HepG2 (cell line): Measurements from ENCODE around the gene MYL9. TPM values are rescaled to one million over a fixed set of nuclear protein-coding genes. Genes with fewer than 3 reads are reported as not detected.

Source experiments
- ATAC-seq: fragments of 200-7000 bp; cut with Tn5 transposase; 3 replicates; pipeline ENCODE4 v1.9.1; 2020; ENCODE audit warnings: mild to moderate bottlenecking, moderate library complexity
- BruUV-seq: library from RNA; stranded (reverse); fragments of 400-500 nt; replicated peaks from 2 replicates; lab custom pipeline; 2021; lab: Mats Ljungman, UMichigan
- CTCF ChIA-PET: fragments of 300-600 bp; formaldehyde crosslinking; extraction: SDS; loops from one replicate; lab custom pipeline; 2021; ENCODE audit warnings: low total read pairs, inconsistent platforms, low intra/inter-chr PET ratio; lab: Yijun Ruan, JAX
- POLR2A ChIA-PET: fragments of 350-600 bp; sonication (Branson Sonifier 250); formaldehyde crosslinking; loops from one replicate; lab custom pipeline; 2020; ENCODE audit warnings: antibody characterized with exemption, inconsistent platforms; lab: Yijun Ruan, JAX
- DNase-seq: peaks from one replicate; pipeline ENCODE4 v3.0.0-alpha.2; 2015; ENCODE audit warnings: low spot score
- FAIRE-seq: peaks from 3 replicates; lab custom pipeline; 2011; peaks lifted over from hg19 to GRCh38; lab: Jason Lieb, UNC
- H2AFZ ChIP-seq: one replicate; pipeline ENCODE4 v1.6.1; 2011; ENCODE audit warnings: low read length, inconsistent platforms
- H3K27ac ChIP-seq: fragments of 300-600 bp; 3 replicates; pipeline ENCODE4 v1.8.0; 2011; ENCODE audit warnings: mixed run types, mild to moderate bottlenecking, mixed read lengths, low read length, inconsistent platforms; ENCODE audit not compliant: insufficient read depth; ENCODE audit errors: extremely low read length
- H3K27me3 ChIP-seq, 2 experiments: fragments of 200-600 bp in 1 of 2; 2 replicates in 1 of 2; 3 replicates in 1 of 2; pipeline versions ENCODE4 v1.6.0 to v1.8.0; 2011; ENCODE audit warnings: low read length in 2 of 2, mild to moderate bottlenecking in 2 of 2, moderate library complexity in 2 of 2, inconsistent platforms in 1 of 2; ENCODE audit not compliant: insufficient read depth in 2 of 2, control insufficient read depth in 1 of 2
- H3K36me3 ChIP-seq, 2 experiments: fragments of 200-600 bp in 1 of 2; replicated peaks in 1 of 2; 2 replicates in 1 of 2; 3 replicates in 1 of 2; pipeline versions ENCODE4 v1.5.1 to v1.8.0; 2011; ENCODE audit warnings: low read length in 2 of 2, inconsistent platforms in 1 of 2; ENCODE audit not compliant: insufficient read depth in 2 of 2, control insufficient read depth in 1 of 2
- H3K4me1 ChIP-seq: 2 replicates; pipeline ENCODE4 v1.5.1; 2012; ENCODE audit warnings: low read length, inconsistent platforms; ENCODE audit not compliant: insufficient read depth
- H3K4me2 ChIP-seq: 2 replicates; pipeline ENCODE4 v1.6.0; 2011; ENCODE audit warnings: low read depth, low read length, inconsistent platforms
- H3K4me3 ChIP-seq, 3 experiments: fragments of 200-600 bp in 1 of 3; sonication (generic), shearing (Covaris generic) in 1 of 3; replicated peaks in 1 of 3; 2 replicates each; pipeline ENCODE4 v1.5.1; 2011 to 2016; ENCODE audit warnings: low read length in 3 of 3, inconsistent platforms in 2 of 3, low read depth in 2 of 3, mild to moderate bottlenecking in 2 of 3, control low read depth in 1 of 3, mixed read lengths in 1 of 3; ENCODE audit not compliant: insufficient read depth in 1 of 3
- H3K79me2 ChIP-seq: one replicate; pipeline ENCODE4 v1.6.1; 2011; ENCODE audit warnings: low read length, inconsistent platforms; ENCODE audit not compliant: insufficient read depth
- H3K9ac ChIP-seq: 2 replicates; pipeline ENCODE4 v1.6.0; 2011; ENCODE audit warnings: mild to moderate bottlenecking, low read depth, low read length, inconsistent platforms; ENCODE audit not compliant: insufficient read depth
- H3K9me3 ChIP-seq: 2 replicates; pipeline ENCODE4 v1.5.1; 2012; ENCODE audit warnings: mild to moderate bottlenecking, low read length
- H4K20me1 ChIP-seq: 2 replicates; pipeline ENCODE4 v1.6.0; 2011; ENCODE audit warnings: inconsistent platforms, mild to moderate bottlenecking, low read length, moderate library complexity; ENCODE audit not compliant: insufficient read depth
- AGO1 ChIP-seq: fragments of 200-400 bp; formaldehyde crosslinking; IDR thresholded peaks from 2 replicates; pipeline ENCODE4 v1.6.1; 2017; ENCODE audit warnings: mild to moderate bottlenecking, low read depth, low read length, moderate library complexity; ENCODE audit not compliant: poor library complexity, severe bottlenecking
- BORCS8-MEF2B ChIP-seq: sonication (generic); formaldehyde crosslinking; IDR thresholded peaks from 2 replicates; pipeline ENCODE4 v1.8.0; 2022; ENCODE audit warnings: mild to moderate bottlenecking, missing genetic modification reagents
- CTCF ChIP-seq: sonication (generic); formaldehyde crosslinking; IDR thresholded peaks from 2 replicates; pipeline ENCODE4 v1.5.0; 2020; ENCODE audit warnings: mild to moderate bottlenecking, missing genetic modification reagents, moderate library complexity
- IRF2 ChIP-seq: IDR thresholded peaks from 2 replicates; pipeline ENCODE4 v1.6.1; 2018; ENCODE audit warnings: missing genetic modification reagents, missing compliant biosample characterization
- PTBP1 ChIP-seq: fragments of 200-400 bp; formaldehyde crosslinking; IDR thresholded peaks from 2 replicates; pipeline ENCODE4 v1.6.1; 2018; ENCODE audit warnings: low read length, low read depth; ENCODE audit not compliant: poor library complexity, severe bottlenecking
- RAD21 ChIP-seq: fragments of 450-650 bp; formaldehyde crosslinking; IDR thresholded peaks from 2 replicates; pipeline ENCODE4 v1.5.0; 2020; ENCODE audit warnings: mild to moderate bottlenecking
- STAG1 ChIP-seq: sonication (generic); formaldehyde crosslinking; IDR thresholded peaks from 2 replicates; pipeline ENCODE4 v1.4.0; 2020; ENCODE audit warnings: missing genetic modification reagents
- XRCC5 ChIP-seq: fragments of 200-400 bp; formaldehyde crosslinking; optimal IDR thresholded peaks from 2 replicates; pipeline ENCODE3; 2017; ENCODE audit warnings: mild to moderate bottlenecking, low read length
- ZBTB38 ChIP-seq: sonication (generic); formaldehyde crosslinking; IDR thresholded peaks from 2 replicates; pipeline ENCODE4 v1.5.1; 2020; ENCODE audit warnings: mild to moderate bottlenecking, missing genetic modification reagents
- WGBS: methylation state at CpG from one replicate; pipeline ENCODE4 v1.1.6; 2017; ENCODE audit warnings: low lambda C conversion rate; 5-methylcytosine and 5-hydroxymethylcytosine counted together
- in situ Hi-C: cut with HindIII; loops from 2 replicates; pipeline ENCODE4 v1.10.0; 2017; ENCODE audit warnings: low pct_unique_long_range_greater_than_20kb; ENCODE audit not compliant: extremely low pct_ligation_motif_present
- intact Hi-C: fragments of 100-400 bp; cut with micrococcal nuclease; formaldehyde crosslinking; loops from one replicate; pipeline ENCODE4 v1.10.0; 2022; ENCODE audit not compliant: unreplicated experiment
- polyA plus RNA-seq, 8 experiments: library from polyadenylated mRNA; depleted of rRNA in 3 of 8; stranded (reverse) in 7 of 8; unstranded in 1 of 8; fragments of >200 nt; fragmentation: Illumina TruSeq in 4 of 8; extraction: Trizol in 4 of 8; gene quantifications; 2 replicates each; pipeline versions ENCODE4 v1.2.1 to v1.2.3, GENCODE V29; 2011 to 2016; ENCODE audit warnings: low read depth in 4 of 8, missing spikeins in 1 of 8, mixed read lengths in 1 of 8; ENCODE audit not compliant: insufficient read depth in 1 of 8
- total RNA-seq, 5 experiments: library from RNA; depleted of rRNA; stranded (reverse); fragments of >200 nt; fragmentation: Illumina TruSeq; extraction: Trizol; gene quantifications; 2 replicates each; pipeline ENCODE4 v1.2.3, GENCODE V29; 2016; ENCODE audit warnings: low read depth in 1 of 5

MYL9 gene
- total and polyA plus RNA-seq, 2 of the 13 experiments (the other 11 are each of a cell fraction or from before 2014, with no cell fraction given), result 0.87 to 2.2 TPM

GRCh38 chr20:36548006-36548315 lies 6.6 kb downstream of the MYL9 start:
- 60% methylated on average over 11 of the region's 12 CpGs for WGBS

More at GRCh38 chr20:36548006-36548315, 6.6 kb downstream of the MYL9 start:
- ChIA-PET CTCF (no interaction called here), POLR2A (no interaction called here)
- no peak overlapping the region for H3K9ac ChIP-seq
- no peak overlapping the region for H3K4me2 ChIP-seq
- DNase-seq, result peak; percentile 39
- no peaks in the 10 kb centered on the region for H3K36me3 ChIP-seq
- no peak overlapping the region for H3K4me3 ChIP-seq
- no peaks in the 10 kb centered on the region for H3K9me3 ChIP-seq
- no TSS peak for BruUV-seq
- no peak overlapping the region for H2AFZ ChIP-seq
- intact Hi-C loops, result no loop called here
- H3K4me1 ChIP-seq, result peaks cover 60% of the 10 kb centered on the region
- FAIRE-seq, result peak; percentile 30
- H4K20me1 ChIP-seq, result no peaks in the 10 kb centered on the region
- in situ Hi-C loops, result no loop called here
- peak; percentile 36 for TF ChIP-seq AGO1
- 0 out of 2 replicates have a peak, but pooled peaks have one; percentile 14 for TF ChIP-seq ZBTB38
- no peak for TF ChIP-seq IRF2 (CRISPR knock-in tag)
- no peak for TF ChIP-seq BORCS8-MEF2B
- peak; percentile 54 for TF ChIP-seq PTBP1
- TF ChIP-seq XRCC5, result peak; percentile 35
- TF ChIP-seq RAD21, result peak; percentile 24; the same call in 1 of the 2 replicates
- peak; percentile 64 for TF ChIP-seq STAG1 (CRISPR knock-in tag)
- peak; percentile 67 for TF ChIP-seq CTCF (CRISPR knock-in tag)
- H3K79me2 ChIP-seq, result no peaks in the 10 kb centered on the region
- peak; percentile 51 for ATAC-seq
- H3K27me3 ChIP-seq, result no peaks in the 10 kb centered on the region
- no peak overlapping the region for H3K27ac ChIP-seq
